Keratinocyte (primary cell): ENCODE results near the gene PTBP1. TPM values are rescaled to one million over a fixed set of nuclear protein-coding genes. Genes with fewer than 3 reads are reported as not detected.

Experiments
- DNase-seq: peaks from one replicate; pipeline ENCODE4 v3.0.0-alpha.2; 2011; ENCODE audit warnings: low read depth, missing footprints, low spot score
- FAIRE-seq: peaks from 2 replicates; lab custom pipeline; 2011; peaks lifted over from hg19 to GRCh38; lab: Jason Lieb, UNC
- H2AFZ ChIP-seq: 2 replicates; pipeline ENCODE4 v1.6.0; 2012; ENCODE audit warnings: low read length, control low read depth, inconsistent platforms; ENCODE audit not compliant: control insufficient read depth
- H3K27ac ChIP-seq: 2 replicates; pipeline ENCODE4 v1.5.1; 2011; ENCODE audit warnings: low read length; ENCODE audit not compliant: control insufficient read depth, insufficient read depth
- H3K27me3 ChIP-seq: 3 replicates; pipeline ENCODE4 v1.6.0; 2011; ENCODE audit warnings: low read length; ENCODE audit not compliant: control insufficient read depth, insufficient read depth; ENCODE audit errors: extremely low read depth
- H3K36me3 ChIP-seq, 2 experiments: 2 replicates in 1 of 2; 3 replicates in 1 of 2; pipeline ENCODE4 v1.5.1; 2011; ENCODE audit warnings: low read length in 2 of 2, mild to moderate bottlenecking in 1 of 2; ENCODE audit not compliant: control insufficient read depth in 2 of 2, insufficient read depth in 2 of 2; ENCODE audit errors: extremely low read depth in 1 of 2
- H3K4me1 ChIP-seq: 3 replicates; pipeline ENCODE4 v1.5.1; 2011; ENCODE audit warnings: low read length; ENCODE audit not compliant: control insufficient read depth, insufficient read depth; ENCODE audit errors: extremely low read depth
- H3K4me2 ChIP-seq: 3 replicates; pipeline ENCODE4 v1.6.0; 2011; ENCODE audit warnings: low read depth, low read length; ENCODE audit not compliant: control insufficient read depth, insufficient read depth; ENCODE audit errors: extremely low read depth
- H3K4me3 ChIP-seq, 3 experiments: fragments of 200-600 bp in 1 of 3; sonication (generic) in 1 of 3; 2 replicates in 2 of 3; 3 replicates in 1 of 3; pipeline ENCODE4 v1.5.1; 2011 to 2016; ENCODE audit warnings: low read length in 3 of 3, mild to moderate bottlenecking in 3 of 3, control low read depth in 2 of 3, inconsistent platforms in 1 of 3, low read depth in 1 of 3, mixed read lengths in 1 of 3, mixed run types in 1 of 3, moderate library complexity in 1 of 3; ENCODE audit not compliant: control insufficient read depth in 2 of 3, insufficient read depth in 2 of 3; ENCODE audit errors: extremely low read depth in 1 of 3
- H3K79me2 ChIP-seq: 2 replicates; pipeline ENCODE4 v1.6.0; 2012; ENCODE audit warnings: low read length; ENCODE audit not compliant: control insufficient read depth, insufficient read depth
- H3K9ac ChIP-seq: 3 replicates; pipeline ENCODE4 v1.6.0; 2011; ENCODE audit warnings: low read length; ENCODE audit not compliant: control insufficient read depth, insufficient read depth; ENCODE audit errors: extremely low read depth
- H3K9me1 ChIP-seq: 3 replicates; pipeline ENCODE4 v1.6.0; 2011; ENCODE audit warnings: low read length; ENCODE audit not compliant: control insufficient read depth, insufficient read depth; ENCODE audit errors: extremely low read depth
- H3K9me3 ChIP-seq: 2 replicates; pipeline ENCODE4 v1.5.1; 2012; ENCODE audit warnings: low read depth, low read length; ENCODE audit not compliant: control insufficient read depth
- H4K20me1 ChIP-seq: 3 replicates; pipeline ENCODE4 v1.6.0; 2011; ENCODE audit warnings: low read length; ENCODE audit not compliant: control insufficient read depth, insufficient read depth; ENCODE audit errors: extremely low read depth
- CTCF ChIP-seq, 3 experiments: IDR thresholded peaks in 1 of 3; conservative IDR thresholded peaks in 1 of 3; optimal IDR thresholded peaks in 1 of 3; 2 replicates in 2 of 3; 3 replicates in 1 of 3; pipeline versions ENCODE3 to v1.5.1; 2011; ENCODE audit warnings: low read length in 3 of 3, mild to moderate bottlenecking in 3 of 3, moderate library complexity in 2 of 3, control low read depth in 1 of 3, inconsistent platforms in 1 of 3; ENCODE audit not compliant: insufficient read depth in 2 of 3; ENCODE audit errors: extremely low read depth in 1 of 3
- EZH2 ChIP-seq: IDR thresholded peaks from one replicate; pipeline ENCODE4 v1.6.1; 2012; ENCODE audit warnings: inconsistent platforms, mild to moderate bottlenecking, low read length, moderate library complexity
- dilution Hi-C: fragments of 300-500 bp; cut with MboI; formaldehyde crosslinking; loops from one replicate; pipeline ENCODE4 v1.7.0; 2020; ENCODE audit warnings: low sequenced_read_pairs; ENCODE audit not compliant: extremely low pct_ligation_motif_present
- polyA plus RNA-seq, 5 experiments: library from polyadenylated mRNA; depleted of rRNA in 3 of 5; stranded (reverse) in 3 of 5; stranded (forward) in 1 of 5; unstranded in 1 of 5; fragments of >200 nt; gene quantifications; 1 replicate in 1 of 5; 2 replicates in 3 of 5; 3 replicates in 1 of 5; pipeline versions ENCODE4 v1.2.1 to v1.2.3, GENCODE V29; 2011 to 2012; ENCODE audit warnings: missing spikeins in 2 of 5, low read depth in 1 of 5, low replicate concordance in 1 of 5

Gene PTBP1
- polyA plus RNA-seq, 1 donor (not counting 4 experiments of a cell fraction or from before 2014, with no cell fraction given): 117 TPM

GRCh38 chr19:800360-801029 is 3.2 kb downstream of the PTBP1 start:
- dilution Hi-C loops: no loop called here
- Histone ChIP-seq H4K20me1 (peaks cover 69% of the 10 kb centered on the region), H3K9me3 (no peaks in the 10 kb centered on the region), H3K9ac (peak overlapping the region; percentile 91), H3K36me3 (peaks cover 26 to 65% of the 10 kb centered on the region in 2 experiments), H3K4me2 (peak overlapping the region; percentile 96), H3K9me1 (no peaks in the 10 kb centered on the region), H3K4me1 (peaks cover 32% of the 10 kb centered on the region), H3K27ac (peak overlapping the region; percentile 75), H3K4me3 (peak overlapping the region; percentile 65 to 99 (median 83)), H2AFZ (no peak overlapping the region), H3K79me2 (peaks cover 76% of the 10 kb centered on the region), H3K27me3 (no peaks in the 10 kb centered on the region)
- FAIRE-seq (peak; percentile 59), DNase-seq (no peak)
- TF ChIP-seq EZH2 (no peak), CTCF (optimal IDR thresholded peaks at IDR 0.05 in 1 of 3, IDR thresholded peaks at IDR 0.05 in 1 of 3, conservative IDR thresholded peaks at IDR 0.05 in 1 of 3; ENCODE audit: extremely low read depth in 1 of 3, insufficient read depth in 2 of 3, low read length in 3 of 3) (no peak)

DNA sequence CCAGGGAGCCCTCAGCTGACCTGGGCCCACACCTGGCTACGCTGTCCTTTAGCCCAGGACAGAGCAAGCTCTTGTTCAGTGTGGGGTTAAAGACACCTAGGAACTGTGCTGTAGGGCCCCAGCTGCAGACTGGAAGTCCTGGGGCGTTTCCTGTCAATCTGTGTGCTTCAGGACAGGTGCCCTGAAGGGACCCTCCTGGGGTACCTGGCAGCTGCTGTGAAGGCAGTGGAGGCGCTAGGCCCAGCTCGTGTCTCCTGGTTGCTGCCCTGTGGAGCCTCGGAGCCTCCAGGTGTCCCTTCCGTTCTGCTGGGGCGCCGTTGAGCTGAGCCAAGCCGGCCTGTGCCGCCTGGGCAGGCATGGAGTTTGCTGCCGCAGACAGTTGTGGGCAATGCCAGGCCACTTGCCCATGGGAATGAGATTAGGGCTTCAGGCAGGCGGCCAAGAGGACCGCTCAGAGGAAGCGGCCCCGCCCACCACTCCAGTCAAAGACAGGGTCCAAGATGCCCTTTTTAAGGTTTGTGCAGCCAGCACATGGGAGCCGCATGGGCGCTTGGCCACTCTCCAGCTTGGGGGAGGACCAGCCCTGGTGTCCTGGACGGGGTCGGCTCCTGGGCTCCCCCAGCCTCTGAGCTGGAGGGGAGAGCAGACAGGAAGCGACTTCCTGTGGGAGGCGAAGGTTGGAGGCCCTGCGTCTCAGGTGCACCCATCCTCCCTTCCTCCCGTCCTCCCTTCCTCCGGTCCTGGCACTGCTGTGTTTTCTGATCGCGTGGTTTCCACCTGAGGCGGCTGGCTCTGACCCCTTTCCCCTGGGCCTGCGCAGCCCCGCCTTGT is 4.0 kb downstream of the PTBP1 start:
- H2AFZ ChIP-seq: no peak overlapping the region
- dilution Hi-C loops: no loop called here

More for the DNA sequence above, 4.0 kb downstream of the PTBP1 start:
- H4K20me1 ChIP-seq: peaks cover 72% of the 10 kb centered on the region
- TF ChIP-seq CTCF (optimal IDR thresholded peaks at IDR 0.05 in 1 of 3, IDR thresholded peaks at IDR 0.05 in 1 of 3, conservative IDR thresholded peaks at IDR 0.05 in 1 of 3; ENCODE audit: extremely low read depth in 1 of 3, insufficient read depth in 2 of 3, low read length in 3 of 3): no peak
- no peak for TF ChIP-seq EZH2
- no peak for FAIRE-seq
- no peaks in the 10 kb centered on the region for H3K27me3 ChIP-seq
- H3K27ac ChIP-seq: peak overlapping the region; percentile 13
- H3K36me3 ChIP-seq: peaks cover 26 to 70% of the 10 kb centered on the region in 2 experiments
- H3K4me1 ChIP-seq: peaks cover 32% of the 10 kb centered on the region
- H3K9me1 ChIP-seq: no peaks in the 10 kb centered on the region
- H3K9me3 ChIP-seq: no peaks in the 10 kb centered on the region
- peak overlapping the region; percentile 26 to 99 (median 65) for H3K4me3 ChIP-seq
- no peak for DNase-seq
- H3K9ac ChIP-seq: peak overlapping the region; percentile 91
- peak overlapping the region; percentile 96 for H3K4me2 ChIP-seq
- H3K79me2 ChIP-seq: peaks cover 84% of the 10 kb centered on the region
